K562 (cell line): Measurements from ENCODE around the gene FUT8. TPM values are rescaled to one million over a fixed set of nuclear protein-coding genes. Genes with fewer than 3 reads are reported as not detected.
"Not testable (repeated sequence)": the region's sequence is repeated elsewhere in the genome, so short reads cannot be mapped to it uniquely, and the experiment has no call there.

Experiments
- ATAC-seq: fragments of 200-7000 bp; cut with Tn5 transposase; 3 replicates; pipeline ENCODE4 v1.9.1; 2020; ENCODE audit warnings: moderate library complexity
- BruUV-seq: library from RNA; stranded (reverse); fragments of 400-500 nt; replicated peaks from 2 replicates; lab custom pipeline; 2021; lab: Mats Ljungman, UMichigan
- CTCF ChIA-PET: fragments of 300-600 bp; formaldehyde crosslinking; extraction: SDS; loops from one replicate; lab custom pipeline; 2021; ENCODE audit warnings: low intra/inter-chr PET ratio; lab: Yijun Ruan, JAX
- POLR2A ChIA-PET: fragments of 300-600, 350-650 bp; sonication (Branson Sonifier 250); formaldehyde crosslinking; extraction: SDS; loops from one replicate; lab custom pipeline; 2021; ENCODE audit warnings: antibody characterized with exemption, inconsistent platforms; lab: Yijun Ruan, JAX
- DNase-seq, 4 experiments: peaks; one replicate each; pipeline versions ENCODE4 v3.0.0 to v3.0.0-alpha.2; 2011 to 2018; ENCODE audit warnings: low spot score in 3 of 4, mixed read lengths in 3 of 4; ENCODE audit errors: extremely low read depth in 1 of 4
- FAIRE-seq: peaks from 2 replicates; lab custom pipeline; 2011; peaks lifted over from hg19 to GRCh38; lab: Jason Lieb, UNC
- H2AFZ ChIP-seq: 2 replicates; pipeline ENCODE4 v1.6.0; 2011; ENCODE audit warnings: low read depth, low read length, control low read depth, inconsistent platforms
- H3K27ac ChIP-seq: fragments of 200-600 bp; 3 replicates; pipeline ENCODE4 v1.8.0; 2011; ENCODE audit warnings: low read depth, mild to moderate bottlenecking, control low read depth, inconsistent platforms, low read length, moderate library complexity, mixed read lengths; ENCODE audit errors: extremely low read depth
- H3K27me3 ChIP-seq, 2 experiments: fragments of 300-600 bp in 1 of 2; 2 replicates in 1 of 2; 3 replicates in 1 of 2; pipeline versions ENCODE4 v1.6.0 to v1.8.0; 2011; ENCODE audit warnings: inconsistent platforms in 2 of 2, low read length in 2 of 2, mild to moderate bottlenecking in 1 of 2, mixed read lengths in 1 of 2, moderate library complexity in 1 of 2; ENCODE audit not compliant: control insufficient read depth in 2 of 2, insufficient read depth in 2 of 2
- H3K36me3 ChIP-seq: fragments of 300-600 bp; 3 replicates; pipeline ENCODE4 v1.8.0; 2011; ENCODE audit warnings: mild to moderate bottlenecking, low read length, inconsistent platforms; ENCODE audit not compliant: control insufficient read depth, insufficient read depth
- H3K4me1 ChIP-seq, 2 experiments: fragments of 200-600 bp in 1 of 2; replicated peaks in 1 of 2; 2 replicates in 1 of 2; 3 replicates in 1 of 2; pipeline versions ENCODE4 v1.5.1 to v1.8.0; 2011; ENCODE audit warnings: inconsistent platforms in 2 of 2, low read length in 2 of 2, mild to moderate bottlenecking in 1 of 2, mixed read lengths in 1 of 2, moderate library complexity in 1 of 2; ENCODE audit not compliant: control insufficient read depth in 2 of 2, insufficient read depth in 2 of 2
- H3K4me2 ChIP-seq: 2 replicates; pipeline ENCODE4 v1.6.1; 2011; ENCODE audit warnings: low read length, control low read depth, inconsistent platforms, mixed read lengths; ENCODE audit not compliant: insufficient read depth
- H3K4me3 ChIP-seq: fragments of 200-600 bp; sonication (generic), shearing (Covaris generic); 2 replicates; pipeline ENCODE4 v1.5.1; 2016; ENCODE audit warnings: control low read depth, inconsistent platforms
- H3K79me2 ChIP-seq: fragments of 200-600 bp; 3 replicates; pipeline ENCODE4 v1.8.0; 2011; ENCODE audit warnings: low read length, inconsistent platforms; ENCODE audit not compliant: control insufficient read depth, insufficient read depth
- H3K9ac ChIP-seq, 2 experiments: 2 replicates each; pipeline versions ENCODE4 v1.6.0 to v1.6.1; 2011; ENCODE audit warnings: low read depth in 2 of 2, low read length in 2 of 2, control low read depth in 1 of 2, inconsistent platforms in 1 of 2, mild to moderate bottlenecking in 1 of 2, mixed read lengths in 1 of 2; ENCODE audit not compliant: insufficient read depth in 1 of 2
- H3K9me1 ChIP-seq: one replicate; pipeline ENCODE4 v1.6.0; 2011; ENCODE audit warnings: inconsistent platforms, mild to moderate bottlenecking, low read length, moderate library complexity; ENCODE audit not compliant: control insufficient read depth, insufficient read depth
- H3K9me3 ChIP-seq: replicated peaks from 2 replicates; pipeline ENCODE4 v1.5.1; 2011; ENCODE audit warnings: low read depth, low read length, inconsistent platforms; ENCODE audit not compliant: control insufficient read depth, insufficient read depth
- H4K20me1 ChIP-seq: replicated peaks from 2 replicates; pipeline ENCODE4 v1.6.1; 2011; ENCODE audit warnings: low read length, inconsistent platforms, mixed read lengths; ENCODE audit not compliant: control insufficient read depth, insufficient read depth
- RNF2 ChIP-seq: sonication (generic); IDR thresholded peaks from 2 replicates; pipeline ENCODE4 v1.6.1; 2016
- ZNF778 ChIP-seq: fragments of 450-650 bp; formaldehyde crosslinking; IDR thresholded peaks from 2 replicates; pipeline ENCODE4 v1.4.0; 2020; ENCODE audit warnings: mild to moderate bottlenecking, moderate library complexity
- WGBS: fragments of 100-300 bp; shearing (Covaris generic); methylation state at CpG from one replicate; pipeline ENCODE4 v1.1.6; 2016; ENCODE audit warnings: low coverage, mixed read lengths; ENCODE audit not compliant: insufficient coverage; ENCODE audit errors: missing lambda C conversion rate; 5-methylcytosine and 5-hydroxymethylcytosine counted together
- in situ Hi-C: fragments of 300-500 bp; cut with MboI; formaldehyde crosslinking; loops from 4 replicates; pipeline ENCODE4 v1.15.0; 2018; ENCODE audit warnings: inconsistent platforms, mixed read lengths
- intact Hi-C: fragments of 100-400 bp; cut with micrococcal nuclease; formaldehyde crosslinking; loops from 2 replicates; pipeline ENCODE4 v1.14.2; 2022
- polyA plus RNA-seq, 8 experiments: library from polyadenylated mRNA; depleted of rRNA in 4 of 8; stranded (reverse) in 5 of 8; unstranded in 3 of 8; fragments of >200 nt; fragmentation: Nextera tagmentation in 2 of 8; fragmentation: Illumina TruSeq in 1 of 8; extraction: Ambion mirVana in 2 of 8; extraction: Trizol in 1 of 8; gene quantifications; 2 replicates each; pipeline versions ENCODE4 v1.2.1 to v1.2.3, GENCODE V29; 2011 to 2014; ENCODE audit warnings: inconsistent platforms in 1 of 8, missing spikeins in 1 of 8
- total RNA-seq, 7 experiments: library from RNA; depleted of rRNA in 6 of 7; stranded (reverse); fragments of >200 nt in 6 of 7; fragmentation: Illumina TruSeq in 2 of 7; extraction: Trizol in 2 of 7; gene quantifications; 2 replicates each; pipeline versions ENCODE4 v1.2.1 to v1.2.3, GENCODE V29; 2011 to 2021; ENCODE audit warnings: low replicate concordance in 1 of 7
- TF ChIP-seq, protein P1 (sequence below), 2 experiments: fragments of 450-650 bp in 1 of 2; sonication (generic) in 1 of 2; formaldehyde crosslinking in 1 of 2; IDR thresholded peaks in 1 of 2; conservative IDR thresholded peaks in 1 of 2; 2 replicates each; pipeline versions ENCODE4 v1.6.1 to v1.8.1; 2016 to 2023; ENCODE audit warnings: mild to moderate bottlenecking in 2 of 2, moderate library complexity in 2 of 2, inconsistent platforms in 1 of 2, missing genetic modification reagents in 1 of 2

Gene FUT8
- total and polyA plus RNA-seq, 9 of the 15 experiments (the other 6 are each of a cell fraction or from before 2014, with no cell fraction given): 4.1 to 15.2 (median 7.8) TPM

- WGBS: 100% methylated on average over 2 of the region's 26 CpGs
- H3K9me3 ChIP-seq, POLR2A ChIA-PET, BruUV-seq, H4K20me1 ChIP-seq, H3K79me2 ChIP-seq, ATAC-seq, H3K36me3 ChIP-seq, H3K27me3 ChIP-seq, H3K27ac ChIP-seq, H3K4me3 ChIP-seq, intact Hi-C loops, in situ Hi-C loops, H3K9me1 ChIP-seq, DNase-seq, H3K4me1 ChIP-seq, H3K9ac ChIP-seq, FAIRE-seq, H3K4me2 ChIP-seq, CTCF ChIA-PET, H2AFZ ChIP-seq: not testable (repeated sequence)
These were observed 221.1 kb downstream of the FUT8 start for GRCh38 chr14:65633666-65634065.

- FAIRE-seq: no peak
- no peak overlapping the region for H3K9ac ChIP-seq
- no peaks in the 10 kb centered on the region for H3K4me1 ChIP-seq
- no peak for ATAC-seq
- BruUV-seq: no TSS peak
- H3K27me3 ChIP-seq: no peaks in the 10 kb centered on the region
- H3K4me3 ChIP-seq: no peak overlapping the region
- no peak for DNase-seq
- no peaks in the 10 kb centered on the region for H3K9me1 ChIP-seq
- H3K9me3 ChIP-seq: no peaks in the 10 kb centered on the region
- CTCF ChIA-PET: no interaction called here
- H3K79me2 ChIP-seq: no peaks in the 10 kb centered on the region
- no peak overlapping the region for H2AFZ ChIP-seq
- in situ Hi-C loops: no loop called here
- no peaks in the 10 kb centered on the region for H3K36me3 ChIP-seq
- POLR2A ChIA-PET: no interaction called here
- 69% methylated on average over 6 of the region's 7 CpGs for WGBS
- no peak overlapping the region for H3K4me2 ChIP-seq
- no peaks in the 10 kb centered on the region for H4K20me1 ChIP-seq
- intact Hi-C loops: no loop called here
- no peak overlapping the region for H3K27ac ChIP-seq
- TF ChIP-seq ZNF778 (CRISPR knock-in tag): no peak
- TF ChIP-seq RNF2: no peak
- TF ChIP-seq, protein P1, sequence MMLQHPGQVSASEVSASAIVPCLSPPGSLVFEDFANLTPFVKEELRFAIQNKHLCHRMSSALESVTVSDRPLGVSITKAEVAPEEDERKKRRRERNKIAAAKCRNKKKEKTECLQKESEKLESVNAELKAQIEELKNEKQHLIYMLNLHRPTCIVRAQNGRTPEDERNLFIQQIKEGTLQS (IDR thresholded peaks at IDR 0.05): 0 out of 2 replicates have a peak, but pooled peaks have one; percentile 10
- TF ChIP-seq, protein P1 (CRISPR knock-in tag; conservative IDR thresholded peaks at IDR 0.05): no peak
These were observed 225.2 kb downstream of the FUT8 start for GRCh38 chr14:65637780-65638179.
